DOHH2 (cell line): ENCODE data around the gene NCAM2.

ENCODE experiments used
- H3F3A ChIP-seq: fragments of 200-600 bp; sonication (generic), shearing (Covaris generic); 2 replicates; pipeline ENCODE4 v1.6.0; 2016; ENCODE audit warnings: antibody characterized with exemption, mild to moderate bottlenecking; ENCODE audit not compliant: control insufficient read depth, insufficient read depth
- H3K27ac ChIP-seq: fragments of 200-600 bp; sonication (generic); 2 replicates; pipeline ENCODE4 v1.5.1; 2014; ENCODE audit warnings: low read depth, mild to moderate bottlenecking, low read length, moderate library complexity
- H3K27me3 ChIP-seq: fragments of 200-600 bp; sonication (generic); 2 replicates; pipeline ENCODE4 v1.6.1; 2014; ENCODE audit warnings: mild to moderate bottlenecking, low read length, mixed read lengths; ENCODE audit not compliant: control insufficient read depth
- H3K36me3 ChIP-seq: fragments of 200-600 bp; sonication (generic); 2 replicates; pipeline ENCODE4 v1.6.1; 2014; ENCODE audit warnings: mild to moderate bottlenecking, low read length, moderate library complexity, mixed read lengths; ENCODE audit not compliant: control insufficient read depth
- H3K4me1 ChIP-seq: fragments of 200-600 bp; sonication (generic); 2 replicates; pipeline ENCODE4 v1.6.1; 2014; ENCODE audit warnings: mild to moderate bottlenecking, low read length, mixed read lengths; ENCODE audit not compliant: control insufficient read depth
- H3K4me2 ChIP-seq: fragments of 200-600 bp; sonication (generic); 2 replicates; pipeline ENCODE4 v1.6.0; 2014; ENCODE audit warnings: mild to moderate bottlenecking, low read length, moderate library complexity
- H3K4me3 ChIP-seq: fragments of 200-600 bp; sonication (generic); 2 replicates; pipeline ENCODE4 v1.5.1; 2014; ENCODE audit warnings: mild to moderate bottlenecking, low read length, mixed read lengths
- H3K79me2 ChIP-seq: fragments of 200-600 bp; sonication (generic); 2 replicates; pipeline ENCODE4 v1.6.1; 2014; ENCODE audit warnings: mild to moderate bottlenecking, low read length, mixed read lengths; ENCODE audit not compliant: control insufficient read depth
- H3K9me2 ChIP-seq: fragments of 200-600 bp; sonication (generic); replicated peaks from 2 replicates; pipeline ENCODE4 v1.6.1; 2014; ENCODE audit warnings: mild to moderate bottlenecking, low read length, mixed read lengths; ENCODE audit not compliant: control insufficient read depth
- H3K9me3 ChIP-seq: fragments of 200-600 bp; sonication (generic); 2 replicates; pipeline ENCODE4 v1.6.1; 2014; ENCODE audit warnings: antibody characterized with exemption, low read length, mixed read lengths; ENCODE audit not compliant: control insufficient read depth, insufficient read depth
- H4K20me1 ChIP-seq: fragments of 200-600 bp; sonication (generic); 2 replicates; pipeline ENCODE4 v1.6.0; 2014; ENCODE audit warnings: low read depth, mild to moderate bottlenecking, antibody characterized with exemption, low read length, moderate library complexity; ENCODE audit not compliant: control insufficient read depth, insufficient read depth
- CTCF ChIP-seq: fragments of 200-600 bp; sonication (generic); IDR thresholded peaks from one replicate; pipeline ENCODE4 v1.5.1; 2014; ENCODE audit warnings: antibody characterized with exemption, mild to moderate bottlenecking, low read depth, low read length; ENCODE audit not compliant: poor library complexity, severe bottlenecking
- EZH2phosphoT487 ChIP-seq: fragments of 200-600 bp; sonication (generic); IDR thresholded peaks from 2 replicates; pipeline ENCODE4 v1.6.1; 2017; ENCODE audit warnings: borderline replicate concordance, mild to moderate bottlenecking, antibody characterized with exemption, low read length, moderate library complexity, mixed read lengths

The NCAM2 gene

DNA sequence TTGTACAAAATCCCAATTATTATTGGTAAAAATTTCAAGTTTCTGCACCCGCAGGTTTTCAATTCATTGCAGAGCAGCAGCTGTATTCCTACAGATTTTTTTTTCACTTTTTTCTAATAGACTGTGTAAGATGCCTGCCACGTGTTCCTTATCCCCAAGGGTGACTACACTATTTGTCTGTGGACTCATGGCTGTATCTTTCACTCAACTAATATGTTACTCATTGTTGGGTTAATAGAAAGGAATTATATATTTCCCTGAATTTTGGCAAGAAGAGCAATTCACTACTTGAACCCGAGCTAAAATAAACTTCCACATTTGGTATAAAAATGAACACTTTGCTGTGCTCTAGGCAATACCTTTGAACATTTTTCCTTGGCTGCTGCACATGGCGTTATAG, 158.7 kb downstream of the NCAM2 start:
- Histone ChIP-seq H4K20me1 (no peaks in the 10 kb centered on the region), H3K4me2 (no peak overlapping the region)

GRCh38 chr21:21158376-21158918, 160.2 kb downstream of the NCAM2 start:
- Histone ChIP-seq H3K36me3 (no peaks in the 10 kb centered on the region), H3K79me2 (no peaks in the 10 kb centered on the region), H3K4me3 (no peak overlapping the region), H4K20me1 (no peaks in the 10 kb centered on the region), H3K4me2 (no peak overlapping the region), H3F3A (no peaks in the 10 kb centered on the region), H3K27me3 (no peaks in the 10 kb centered on the region), H3K9me2 (no peaks in the 10 kb centered on the region), H3K27ac (no peak overlapping the region), H3K4me1 (peaks cover 9% of the 10 kb centered on the region), H3K9me3 (no peaks in the 10 kb centered on the region)
- TF ChIP-seq EZH2phosphoT487 (no peak), CTCF (no peak)

More for the DNA sequence above, 158.7 kb downstream of the NCAM2 start:
- Histone ChIP-seq H3K79me2 (no peaks in the 10 kb centered on the region), H3K9me2 (no peaks in the 10 kb centered on the region), H3K4me3 (no peak overlapping the region), H3K27me3 (no peaks in the 10 kb centered on the region), H3F3A (no peaks in the 10 kb centered on the region), H3K4me1 (no peaks in the 10 kb centered on the region), H3K9me3 (no peaks in the 10 kb centered on the region), H3K27ac (no peak overlapping the region), H3K36me3 (no peaks in the 10 kb centered on the region)
- TF ChIP-seq CTCF: no peak
- no peak for TF ChIP-seq EZH2phosphoT487

- Histone ChIP-seq H3K4me2 (no peak overlapping the region), H3K4me3 (no peak overlapping the region), H3K9me2 (no peaks in the 10 kb centered on the region), H3F3A (no peaks in the 10 kb centered on the region), H3K79me2 (no peaks in the 10 kb centered on the region), H3K36me3 (no peaks in the 10 kb centered on the region), H3K9me3 (no peaks in the 10 kb centered on the region), H4K20me1 (no peaks in the 10 kb centered on the region), H3K27me3 (no peaks in the 10 kb centered on the region), H3K4me1 (peaks cover 9% of the 10 kb centered on the region), H3K27ac (no peak overlapping the region)
- TF ChIP-seq CTCF (no peak), EZH2phosphoT487 (no peak)
Measured at GRCh38 chr21:21159253-21159899, 161.2 kb downstream of the NCAM2 start.
